DMS79 treated with DMSO at 0.1 percent for 48 hours (cell line): Measurements from ENCODE around the gene EHD4.

Experiments used
- DNase-seq: peaks from one replicate; lab custom pipeline; 2025; lab: John Stamatoyannopoulos, UW

EHD4 gene

GRCh38 chr15:41895957-41896356 is 76.4 kb downstream of the EHD4 start:
- DNase-seq: no peak

DNA sequence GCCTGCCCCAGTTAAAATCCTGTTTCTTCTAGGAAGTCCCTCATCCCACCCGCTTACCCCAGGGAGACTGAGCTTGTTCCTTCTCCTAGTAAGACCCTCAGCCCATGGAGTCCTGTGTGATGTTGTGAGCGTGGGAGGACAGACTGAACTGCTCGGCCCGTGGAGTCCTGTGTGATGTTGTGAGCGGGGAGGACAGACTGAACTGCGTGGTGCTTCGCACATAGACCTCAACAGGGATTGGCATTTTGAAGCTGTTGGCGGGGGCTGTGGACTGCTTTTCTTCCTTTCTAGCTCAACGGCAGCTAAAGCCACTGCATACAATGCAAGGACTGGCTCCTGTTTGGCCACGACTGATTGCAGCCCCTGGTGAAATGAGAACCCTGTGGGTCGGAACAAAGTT is 76.9 kb downstream of the EHD4 start:
- no peak for DNase-seq

DNA sequence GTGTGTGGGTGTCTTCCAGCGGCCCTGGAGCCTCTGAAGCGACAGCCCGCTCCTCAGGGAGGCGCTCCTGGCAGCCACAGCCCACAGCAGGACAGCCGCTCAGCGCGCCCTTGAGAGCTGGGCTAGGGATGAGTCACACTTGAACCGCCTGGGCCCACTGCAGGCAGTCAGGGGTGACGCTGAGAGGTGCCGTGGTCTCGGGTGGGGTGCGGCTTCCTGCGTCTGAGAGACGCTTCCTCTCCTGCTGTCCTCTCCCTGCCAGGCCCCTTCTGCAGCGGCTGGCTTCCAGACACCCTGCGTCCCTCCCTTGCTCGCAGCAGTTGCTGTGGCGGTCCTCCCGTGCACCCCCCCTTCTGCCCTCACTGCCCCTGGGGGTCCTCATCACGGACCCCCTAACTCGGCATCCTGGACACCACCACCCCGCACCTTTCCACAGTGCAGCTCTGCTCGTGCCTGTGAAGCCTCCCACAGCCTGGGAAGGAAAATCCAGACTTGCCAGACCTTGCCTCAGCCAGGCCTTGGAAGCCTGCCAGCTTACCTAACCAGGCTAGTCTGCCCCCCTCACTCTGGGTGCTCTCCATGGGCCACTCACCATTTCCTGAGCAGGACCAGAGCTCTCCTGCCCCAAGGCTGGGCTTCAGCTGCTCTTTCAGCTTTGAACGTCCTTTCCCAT is 77.4 kb downstream of the EHD4 start:
- DNase-seq: peak; percentile 55

GRCh38 chr15:41894251-41894790 is 78.0 kb downstream of the EHD4 start:
- no peak for DNase-seq

DNA sequence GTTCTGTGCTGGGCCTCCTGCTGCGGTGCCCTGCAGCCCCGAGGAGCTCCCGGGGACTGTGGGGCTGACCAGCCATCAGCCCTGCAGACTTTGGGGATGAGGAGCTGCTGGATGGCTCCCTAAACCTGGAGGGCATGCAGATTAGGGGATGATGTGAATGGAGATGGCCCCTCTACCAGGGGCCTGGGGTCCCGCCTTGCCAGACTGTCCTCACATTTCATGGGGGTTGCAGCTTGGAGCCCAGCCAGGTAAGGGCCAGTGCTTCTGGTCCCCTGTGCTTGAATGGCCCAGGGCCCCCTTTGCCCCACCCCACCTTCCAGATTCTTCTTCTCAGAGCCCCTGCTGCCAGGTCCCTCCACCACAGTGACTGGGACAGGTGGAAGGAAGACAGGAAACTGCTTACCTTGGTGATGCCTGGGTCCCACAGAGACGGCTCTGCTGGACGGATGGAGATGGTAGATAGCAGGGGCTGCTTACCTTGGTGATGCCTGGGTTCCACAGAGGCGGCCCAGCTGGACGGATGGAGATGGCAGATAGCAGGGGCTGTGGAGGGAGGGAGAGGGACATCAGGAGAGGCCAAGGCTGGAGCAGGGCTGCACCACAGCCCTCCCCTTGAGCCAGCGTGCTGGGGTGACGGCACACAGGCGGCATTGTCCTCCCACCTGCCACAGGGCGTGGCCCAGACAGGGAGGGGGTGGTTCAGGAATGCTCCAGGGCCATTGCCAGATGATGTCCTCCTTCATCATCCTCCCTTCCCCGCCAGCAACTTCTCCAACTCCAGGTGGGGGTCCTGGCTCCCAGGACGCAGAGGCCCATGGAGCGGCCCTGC is 78.7 kb downstream of the EHD4 start, which contains the start of gene SPTBN5:
TSS of gene SPTBN5 (minus strand) at position 632 of the 829 bp plus-strand sequence. CDS start at position 76, 556 bp downstream.
- DNase-seq: no peak

DNA sequence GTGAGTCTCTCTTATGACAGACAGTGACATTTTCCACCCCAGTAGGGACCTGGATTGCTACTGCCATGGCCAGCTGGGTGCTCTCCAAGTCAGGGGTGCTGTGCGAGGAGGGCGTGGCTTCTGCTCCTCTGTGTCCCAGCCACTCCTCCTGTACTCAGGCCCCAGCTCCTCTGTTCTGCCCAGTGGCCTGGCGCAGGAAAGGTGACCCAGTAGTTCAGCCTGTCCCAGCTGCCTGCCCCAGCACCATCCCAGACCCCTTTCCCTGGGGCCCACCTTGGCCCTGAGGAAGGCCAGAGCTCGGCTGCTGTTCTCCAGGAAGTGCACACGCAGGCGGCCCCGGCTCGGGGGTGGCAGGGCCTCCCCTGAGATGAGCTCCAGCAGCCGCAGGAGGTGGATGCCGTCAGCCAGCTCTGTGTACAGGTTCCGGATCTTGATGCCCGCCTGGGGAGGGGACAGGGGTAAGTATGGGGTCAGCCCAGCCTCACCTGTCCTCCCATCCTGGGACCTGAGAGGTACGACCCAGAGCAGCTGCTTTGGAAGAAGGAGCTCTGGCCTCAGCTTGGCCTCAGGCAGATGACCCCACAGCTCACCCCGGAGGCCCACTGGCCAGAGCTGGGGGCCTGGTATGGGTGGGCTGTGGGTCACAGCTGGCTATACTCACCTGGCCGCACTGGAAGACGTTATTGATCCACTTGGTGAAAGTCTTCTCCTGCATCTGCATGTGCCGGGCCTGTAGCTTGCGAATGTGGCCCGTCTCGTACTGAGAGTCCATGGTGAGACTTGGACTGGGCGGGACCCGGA is 79.5 kb downstream of the EHD4 start:
- no peak for DNase-seq

DNA sequence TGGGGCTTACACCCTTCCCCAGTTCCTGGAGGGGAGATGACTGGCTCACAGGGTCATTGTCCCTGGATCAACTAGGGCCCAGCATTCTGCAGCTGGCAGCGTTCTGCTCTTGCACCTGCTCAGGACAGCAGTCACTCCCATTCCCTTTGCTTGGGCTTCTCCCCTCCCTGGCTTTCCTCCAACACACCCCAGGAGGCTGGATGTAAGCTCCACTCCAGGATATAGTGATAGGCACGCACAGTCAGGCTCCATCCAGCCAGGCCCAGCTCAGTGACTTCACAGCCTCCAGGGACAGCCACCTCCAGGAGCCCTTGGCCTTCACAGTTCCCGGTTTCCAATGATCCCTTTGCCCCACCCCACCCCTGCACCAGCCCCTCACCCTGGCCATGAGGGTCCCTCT is 80.4 kb downstream of the EHD4 start:
- peak; percentile 60 for DNase-seq

DNA sequence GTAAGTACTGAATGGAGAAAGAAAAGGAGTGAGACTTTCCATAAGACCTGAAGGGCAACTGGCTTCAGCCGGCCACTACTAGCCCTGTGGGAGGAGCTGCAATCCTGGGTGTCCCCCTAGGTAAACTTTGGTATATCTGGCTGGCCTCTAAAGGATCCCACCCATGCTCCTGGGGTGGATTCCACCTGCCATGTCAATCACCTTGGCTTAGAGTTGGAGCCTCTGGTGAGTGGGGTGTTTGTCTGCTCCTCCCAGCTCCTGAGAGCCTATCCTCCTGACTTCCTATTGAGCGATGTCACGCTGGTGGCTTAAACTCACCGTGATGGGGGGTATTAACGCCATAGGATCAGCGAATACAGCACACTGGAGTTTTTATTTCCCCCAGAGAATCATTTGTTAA is 81.1 kb downstream of the EHD4 start:
- DNase-seq: no peak

GRCh38 chr15:41890050-41890690 is 82.2 kb downstream of the EHD4 start:
- no peak for DNase-seq

DNA sequence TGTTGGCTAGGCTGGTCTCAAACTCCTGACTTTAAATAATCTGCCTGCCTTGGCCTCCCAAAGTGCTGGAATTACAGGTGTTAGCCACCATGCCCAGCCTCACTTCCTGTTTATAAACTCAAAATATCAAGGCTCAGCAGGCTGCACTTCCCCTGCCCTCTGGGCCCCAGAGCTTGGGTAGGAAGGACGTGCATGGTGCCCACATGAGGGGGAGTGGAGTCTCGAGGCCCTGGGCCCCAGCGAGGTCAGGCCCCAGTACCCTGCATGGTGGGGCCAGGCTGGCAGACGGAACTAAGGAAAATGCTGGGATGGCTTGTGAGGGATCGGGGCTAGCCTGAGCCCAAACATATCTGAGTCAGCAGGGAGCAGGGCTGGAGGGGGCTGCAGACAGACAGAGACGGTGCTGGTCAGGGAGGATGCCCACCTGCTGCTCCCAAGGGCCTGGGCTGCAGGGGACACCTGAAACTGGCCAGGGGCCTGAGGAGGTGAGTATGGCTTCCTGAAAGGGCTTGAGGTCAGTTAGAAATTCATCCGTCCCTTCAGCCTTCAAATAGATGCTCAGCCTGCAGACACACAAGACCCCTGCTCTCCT is 83.6 kb downstream of the EHD4 start:
- no peak for DNase-seq

DNA sequence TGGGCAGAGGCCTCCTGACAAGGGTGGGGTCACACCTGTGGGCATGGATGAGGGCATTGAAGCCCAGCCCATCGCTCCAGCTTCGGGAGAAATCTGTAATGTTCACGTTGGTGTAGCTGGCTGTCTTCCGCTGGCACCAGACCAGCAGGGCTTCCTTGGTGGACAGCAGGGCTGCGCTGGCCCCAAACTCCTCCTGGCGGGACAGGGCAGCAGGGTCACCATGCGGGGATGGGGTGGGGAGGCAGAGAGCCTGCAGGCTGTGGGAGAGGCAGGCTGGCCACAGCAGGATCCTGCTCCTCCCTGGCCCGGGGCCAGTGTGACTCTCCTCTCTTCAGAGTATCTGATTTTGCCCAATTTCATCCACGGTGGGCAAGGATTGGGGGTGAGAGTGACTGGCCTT is 84.5 kb downstream of the EHD4 start:
- no peak for DNase-seq

DNA sequence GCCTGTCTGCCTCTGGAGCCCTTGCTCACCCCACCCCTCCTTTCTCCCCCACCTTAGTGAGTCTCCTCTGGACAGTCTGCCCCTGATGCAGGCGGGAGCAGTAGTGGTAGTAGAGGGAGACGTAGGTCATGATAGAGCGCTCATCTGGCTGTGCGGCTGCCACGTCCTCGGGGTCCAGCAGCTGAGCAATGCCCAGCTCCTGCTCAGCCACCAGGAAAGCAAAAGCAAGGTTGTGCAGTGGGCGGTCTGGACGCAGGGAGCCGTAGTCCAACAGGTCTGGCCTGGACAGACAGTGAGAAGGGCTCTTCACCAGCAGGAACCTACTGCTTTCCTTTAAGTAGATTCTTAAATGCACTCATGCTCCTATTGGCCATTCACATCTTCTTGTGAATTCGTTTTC is 85.2 kb downstream of the EHD4 start:
- no peak for DNase-seq

GRCh38 chr15:41886741-41887140 is 85.6 kb downstream of the EHD4 start:
- DNase-seq: no peak

DNA sequence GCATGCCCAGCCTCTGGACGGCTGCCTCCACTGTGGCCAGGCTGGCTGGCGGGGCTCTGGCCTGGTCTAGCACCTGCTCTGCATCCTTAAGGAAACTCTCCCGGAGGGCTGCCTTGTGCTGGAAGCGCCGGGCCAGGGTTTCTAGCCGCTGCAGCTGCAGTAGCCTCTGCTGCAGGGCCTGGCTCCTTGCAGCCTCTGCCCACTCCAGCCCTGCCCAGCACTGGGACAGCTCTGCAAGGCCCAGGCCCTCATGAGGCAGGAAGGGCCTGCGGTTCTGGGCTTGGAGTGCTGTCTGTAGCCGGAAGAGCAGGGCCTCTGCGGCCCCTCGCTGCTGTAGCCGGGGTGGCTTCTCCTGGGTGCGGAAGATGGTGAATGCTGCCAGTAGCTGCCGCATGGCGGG is 86.5 kb downstream of the EHD4 start:
- DNase-seq: no peak

DNA sequence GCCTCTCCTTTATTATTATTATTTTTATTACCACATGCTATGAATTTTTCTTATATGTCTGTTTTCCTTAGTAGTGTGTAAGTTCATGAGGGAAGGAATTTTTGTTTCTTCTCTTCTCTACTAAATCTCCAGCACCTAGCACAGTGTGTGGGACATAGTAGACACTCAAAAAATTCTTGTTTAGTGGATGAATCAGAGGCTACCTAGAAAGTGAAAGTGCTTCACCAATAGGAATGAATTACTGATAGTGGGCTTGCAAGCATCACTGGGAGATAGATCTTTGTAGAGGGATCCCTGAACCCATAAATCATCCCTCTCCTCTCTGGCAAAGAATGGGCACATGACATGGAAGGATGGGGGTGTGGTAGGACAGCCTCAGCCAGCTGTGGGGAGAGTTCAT is 87.0 kb downstream of the EHD4 start:
- DNase-seq: no peak

- no peak for DNase-seq
Observed at GRCh38 chr15:41884458-41884857, 87.9 kb downstream of the EHD4 start.

GRCh38 chr15:41883484-41883825 is 88.9 kb downstream of the EHD4 start:
- DNase-seq: no peak

DNA sequence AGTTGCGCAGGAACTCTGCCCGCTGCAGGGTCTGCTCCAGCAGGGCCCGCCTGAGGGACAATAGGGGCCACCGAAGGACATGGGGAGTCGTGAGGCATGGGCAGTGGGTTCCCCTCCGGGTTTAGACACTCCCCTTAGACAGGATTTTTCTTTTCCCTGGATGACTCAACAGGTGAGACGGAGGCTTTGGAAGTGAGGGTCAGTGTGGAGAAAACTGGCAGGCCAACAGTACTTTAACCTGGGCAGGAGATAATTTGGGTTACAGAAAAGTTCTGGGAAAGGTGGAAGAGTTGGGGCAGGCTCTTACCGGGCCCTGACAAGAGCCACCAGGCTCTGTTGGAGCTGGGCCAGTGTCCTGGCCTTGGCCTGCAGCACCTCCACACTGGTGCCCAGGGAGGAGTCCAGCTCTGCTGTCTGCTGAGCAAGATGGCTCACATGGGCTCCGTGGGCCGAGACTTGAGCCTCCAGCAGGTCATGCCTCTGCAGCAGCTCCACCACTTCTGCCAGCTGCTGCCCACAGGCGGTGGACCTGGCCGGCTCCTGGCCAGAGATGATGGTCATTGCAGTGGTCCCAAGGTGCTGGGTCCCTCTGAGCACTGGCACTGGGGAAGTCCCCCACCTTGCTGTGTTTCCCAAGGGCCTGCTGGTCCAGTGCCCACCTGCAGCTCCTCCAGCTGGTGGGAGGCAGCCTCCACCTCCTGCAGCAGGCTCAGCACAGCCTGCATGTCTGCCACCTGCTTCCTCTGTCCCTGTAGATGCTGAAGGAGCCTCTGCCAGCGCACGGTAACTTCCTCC is 89.5 kb downstream of the EHD4 start:
- DNase-seq: no peak

- DNase-seq: no peak
Observed at GRCh38 chr15:41881920-41882688, 90.3 kb downstream of the EHD4 start.

- no peak for DNase-seq
Observed at GRCh38 chr15:41881550-41881919, 90.8 kb downstream of the EHD4 start.
